Smooth muscle cell (in vitro differentiated cells): Measurements from ENCODE around the gene DUSP15. TPM values are rescaled to one million over a fixed set of nuclear protein-coding genes. Genes with fewer than 3 reads are reported as not detected.
A peak's percentile ranks its signal among the peaks of the same experiment; 100 is the strongest.

Experiments
- DNase-seq: peaks from one replicate; lab custom pipeline; 2025; ENCODE audit not compliant: unreplicated experiment; lab: John Stamatoyannopoulos, UW
- H2AFZ ChIP-seq: fragments of 200-600 bp; sonication (generic); 2 replicates; pipeline ENCODE4 v1.6.0; 2016; ENCODE audit warnings: antibody characterized with exemption, low read depth, mild to moderate bottlenecking
- H3F3A ChIP-seq: fragments of 200-600 bp; sonication (generic); 2 replicates; pipeline ENCODE4 v1.6.0; 2017; ENCODE audit warnings: antibody characterized with exemption, low read depth
- H3K27ac ChIP-seq: fragments of 200-600 bp; sonication (generic); 2 replicates; pipeline ENCODE4 v1.5.1; 2016; ENCODE audit warnings: low read depth, mild to moderate bottlenecking
- H3K27me3 ChIP-seq: fragments of 200-600 bp; sonication (generic); 2 replicates; pipeline ENCODE4 v1.6.1; 2016; ENCODE audit warnings: low read depth, mild to moderate bottlenecking
- H3K36me3 ChIP-seq: fragments of 200-600 bp; sonication (generic); 2 replicates; pipeline ENCODE4 v1.5.1; 2016; ENCODE audit warnings: low read depth
- H3K4me1 ChIP-seq: fragments of 200-600 bp; sonication (generic); 2 replicates; pipeline ENCODE4 v1.5.1; 2016; ENCODE audit warnings: low read depth
- H3K4me2 ChIP-seq: fragments of 200-600 bp; sonication (generic); 2 replicates; pipeline ENCODE4 v1.6.0; 2016; ENCODE audit warnings: mild to moderate bottlenecking
- H3K4me3 ChIP-seq: fragments of 200-600 bp; sonication (generic); 2 replicates; pipeline ENCODE4 v1.5.1; 2016; ENCODE audit warnings: mild to moderate bottlenecking
- H3K79me2 ChIP-seq: fragments of 200-600 bp; sonication (generic); 2 replicates; pipeline ENCODE4 v1.6.0; 2016; ENCODE audit warnings: low read depth, mild to moderate bottlenecking
- H3K9ac ChIP-seq: fragments of 200-600 bp; sonication (generic); 2 replicates; pipeline ENCODE4 v1.6.0; 2016; ENCODE audit warnings: low read depth
- H3K9me3 ChIP-seq: fragments of 200-600 bp; sonication (generic); replicated peaks from 2 replicates; pipeline ENCODE4 v1.5.1; 2016; ENCODE audit warnings: low read depth
- H4K20me1 ChIP-seq: fragments of 200-600 bp; sonication (generic); 2 replicates; pipeline ENCODE4 v1.6.0; 2016; ENCODE audit warnings: low read depth
- WGBS: methylation state at CpG from one replicate; pipeline ENCODE4 v1.1.7; 2016; ENCODE audit warnings: low lambda C conversion rate; 5-methylcytosine and 5-hydroxymethylcytosine counted together
- polyA plus RNA-seq: library from polyadenylated mRNA; unstranded; fragments of >200 nt; fragmentation: Nextera tagmentation; extraction: Ambion mirVana; gene quantifications from 2 replicates; pipeline ENCODE4 v1.2.1, GENCODE V29; 2016
- total RNA-seq: library from RNA; depleted of rRNA; stranded (reverse); fragments of >200 nt; gene quantifications from 2 replicates; pipeline ENCODE4 v1.2.3, GENCODE V29; 2014
- TF ChIP-seq, protein P1 (sequence below): fragments of 200-600 bp; sonication (generic); IDR thresholded peaks from 2 replicates; pipeline ENCODE4 v1.5.1; 2017; ENCODE audit warnings: borderline replicate concordance, mild to moderate bottlenecking, antibody characterized with exemption; ENCODE audit not compliant: insufficient read depth, poor library complexity, severe bottlenecking

DUSP15 gene
- total and polyA plus RNA-seq, 2 experiments from 2014 or later = 6.2 to 10.2 TPM

DNA sequence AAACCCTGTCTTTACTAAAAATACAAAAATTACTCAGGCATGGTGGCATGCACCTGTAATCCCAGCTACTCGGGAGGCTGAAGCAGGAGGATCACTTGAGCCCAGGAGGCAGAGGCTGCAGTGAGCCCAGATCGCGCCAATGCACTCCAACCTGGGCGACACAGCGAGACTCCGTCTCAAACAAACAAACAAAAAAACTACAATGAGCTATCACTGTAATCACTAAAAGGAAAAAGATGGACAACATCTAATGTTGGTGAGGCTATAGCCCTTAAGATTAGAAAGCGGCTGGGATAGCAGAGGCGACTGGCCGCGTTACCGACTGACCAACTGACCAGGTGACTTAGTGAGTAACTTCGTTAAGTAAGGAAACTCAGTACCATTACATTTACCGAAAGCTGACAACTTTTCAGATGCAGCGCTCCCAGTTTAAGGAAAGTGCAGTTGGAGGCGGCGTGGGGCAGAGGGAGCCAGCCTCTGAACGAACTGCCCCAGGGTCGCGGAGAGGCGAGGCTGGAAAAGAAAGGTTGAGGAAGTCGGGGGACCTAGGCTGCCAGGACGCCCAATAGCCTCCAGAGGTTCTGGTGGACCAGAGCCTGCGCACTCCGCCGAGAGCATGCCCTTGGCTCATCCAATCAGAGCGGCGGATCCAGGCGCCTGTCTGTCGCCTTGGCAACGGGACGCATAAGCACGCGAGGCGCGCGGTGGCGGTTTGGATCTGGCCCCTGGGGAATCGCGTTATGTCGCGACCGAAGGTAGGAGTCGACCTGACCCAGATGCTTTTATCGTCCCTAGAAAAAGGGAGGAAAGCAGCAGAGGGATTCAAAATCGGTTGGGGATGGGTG is 9.0 kb upstream of the DUSP15 start:
- peak; percentile 94 for DNase-seq
- Histone ChIP-seq H3K9me3 (no peaks in the 10 kb centered on the region), H3K4me2 (peak overlapping the region; percentile 95), H3K27ac (peak overlapping the region; percentile 71), H3K36me3 (no peaks in the 10 kb centered on the region), H4K20me1 (no peaks in the 10 kb centered on the region), H2AFZ (peak overlapping the region; percentile 99), H3K79me2 (no peaks in the 10 kb centered on the region), H3F3A (no peaks in the 10 kb centered on the region), H3K4me3 (peak overlapping the region; percentile 65), H3K9ac (peak overlapping the region; percentile 71), H3K27me3 (no peaks in the 10 kb centered on the region), H3K4me1 (peaks cover 8% of the 10 kb centered on the region)
- WGBS = 8% methylated on average over 45 of the region's 45 CpGs
- TF ChIP-seq, protein P1, sequence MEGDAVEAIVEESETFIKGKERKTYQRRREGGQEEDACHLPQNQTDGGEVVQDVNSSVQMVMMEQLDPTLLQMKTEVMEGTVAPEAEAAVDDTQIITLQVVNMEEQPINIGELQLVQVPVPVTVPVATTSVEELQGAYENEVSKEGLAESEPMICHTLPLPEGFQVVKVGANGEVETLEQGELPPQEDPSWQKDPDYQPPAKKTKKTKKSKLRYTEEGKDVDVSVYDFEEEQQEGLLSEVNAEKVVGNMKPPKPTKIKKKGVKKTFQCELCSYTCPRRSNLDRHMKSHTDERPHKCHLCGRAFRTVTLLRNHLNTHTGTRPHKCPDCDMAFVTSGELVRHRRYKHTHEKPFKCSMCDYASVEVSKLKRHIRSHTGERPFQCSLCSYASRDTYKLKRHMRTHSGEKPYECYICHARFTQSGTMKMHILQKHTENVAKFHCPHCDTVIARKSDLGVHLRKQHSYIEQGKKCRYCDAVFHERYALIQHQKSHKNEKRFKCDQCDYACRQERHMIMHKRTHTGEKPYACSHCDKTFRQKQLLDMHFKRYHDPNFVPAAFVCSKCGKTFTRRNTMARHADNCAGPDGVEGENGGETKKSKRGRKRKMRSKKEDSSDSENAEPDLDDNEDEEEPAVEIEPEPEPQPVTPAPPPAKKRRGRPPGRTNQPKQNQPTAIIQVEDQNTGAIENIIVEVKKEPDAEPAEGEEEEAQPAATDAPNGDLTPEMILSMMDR = no peak

GRCh38 chr20:31877684-31878083 is 7.4 kb upstream of the DUSP15 start:
- Histone ChIP-seq H3K36me3 (no peaks in the 10 kb centered on the region), H3K4me2 (no peak overlapping the region), H3K4me1 (peaks cover 8% of the 10 kb centered on the region), H3K4me3 (no peak overlapping the region), H3K9ac (no peak overlapping the region), H2AFZ (no peak overlapping the region), H3K79me2 (no peaks in the 10 kb centered on the region), H3K9me3 (no peaks in the 10 kb centered on the region), H3K27ac (no peak overlapping the region), H3K27me3 (no peaks in the 10 kb centered on the region), H3F3A (no peaks in the 10 kb centered on the region), H4K20me1 (no peaks in the 10 kb centered on the region)
- TF ChIP-seq, protein P1 = no peak
- no peak for DNase-seq

DNA sequence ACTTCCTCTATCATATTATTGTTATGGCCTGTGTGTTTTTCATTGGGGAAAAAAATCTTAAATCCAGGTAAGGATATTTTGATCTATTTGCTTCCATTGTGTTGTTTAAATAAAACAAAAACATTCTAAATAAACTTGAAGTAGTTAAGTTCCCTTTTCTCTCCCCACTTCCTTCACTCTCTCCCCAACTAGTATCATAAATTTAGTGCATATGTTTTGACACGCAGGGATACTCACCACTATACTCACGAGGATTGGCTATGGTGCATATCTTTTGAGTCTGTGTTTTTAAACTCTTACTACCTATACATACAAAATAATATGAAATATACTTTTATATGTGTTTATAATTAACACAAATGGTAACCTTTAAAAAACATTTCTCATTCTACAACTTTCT is 5.3 kb upstream of the DUSP15 start:
- Histone ChIP-seq H3K27me3 (no peaks in the 10 kb centered on the region), H3K4me3 (no peak overlapping the region), H3K9me3 (no peaks in the 10 kb centered on the region), H3K4me2 (no peak overlapping the region), H3K27ac (no peak overlapping the region), H3K4me1 (peaks cover 8% of the 10 kb centered on the region), H2AFZ (no peak overlapping the region), H3K36me3 (no peaks in the 10 kb centered on the region), H4K20me1 (no peaks in the 10 kb centered on the region), H3K79me2 (no peaks in the 10 kb centered on the region), H3K9ac (no peak overlapping the region), H3F3A (no peaks in the 10 kb centered on the region)
- no peak for DNase-seq
- 91% methylated on average over 2 of the region's 2 CpGs for WGBS
- TF ChIP-seq, protein P1 = no peak

DNA sequence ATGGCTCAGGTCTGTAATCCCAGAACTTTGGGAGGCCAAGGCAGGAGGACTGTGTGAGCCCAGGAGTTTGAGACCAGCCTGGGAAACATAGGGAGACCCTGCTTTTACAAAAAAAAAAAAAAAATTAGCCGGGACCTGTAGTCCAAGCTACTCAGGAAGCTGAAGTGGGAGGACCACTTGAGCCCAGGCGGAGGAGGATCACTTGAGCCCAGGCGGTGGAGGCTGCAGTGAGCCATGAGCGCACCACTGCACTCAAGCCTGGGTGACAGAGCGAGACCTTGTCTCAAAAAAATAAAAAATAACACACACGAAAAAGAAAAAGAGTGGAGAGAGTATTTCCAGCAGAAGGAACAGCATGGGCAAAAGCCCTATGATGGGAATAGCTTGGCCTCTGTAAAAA is 2.1 kb upstream of the DUSP15 start:
- TF ChIP-seq, protein P1 = no peak
- H3F3A ChIP-seq = no peaks in the 10 kb centered on the region
- H3K9me3 ChIP-seq = no peaks in the 10 kb centered on the region
- peaks cover 15% of the 10 kb centered on the region for H3K27me3 ChIP-seq
- H3K79me2 ChIP-seq = no peaks in the 10 kb centered on the region
- H4K20me1 ChIP-seq = no peaks in the 10 kb centered on the region
- H3K4me1 ChIP-seq = no peaks in the 10 kb centered on the region
- H3K4me2 ChIP-seq = no peak overlapping the region
- 82% methylated on average over 6 of the region's 6 CpGs for WGBS
- no peak overlapping the region for H2AFZ ChIP-seq
- DNase-seq = no peak
- H3K4me3 ChIP-seq = no peak overlapping the region
- H3K9ac ChIP-seq = no peak overlapping the region
- H3K27ac ChIP-seq = no peak overlapping the region
- H3K36me3 ChIP-seq = no peaks in the 10 kb centered on the region
